GM21367 (cell line): ENCODE measurements around the gene SPECC1.
"Not testable (repeated sequence)": the region's sequence is repeated elsewhere in the genome, so short reads cannot be mapped to it uniquely, and the experiment has no call there.

Source experiments
- ATAC-seq: cut with Tn5 transposase; IDR thresholded peaks from one replicate; pipeline ENCODE4 v1.9.1; 2021; ENCODE audit not compliant: unreplicated experiment

The SPECC1 gene

DNA sequence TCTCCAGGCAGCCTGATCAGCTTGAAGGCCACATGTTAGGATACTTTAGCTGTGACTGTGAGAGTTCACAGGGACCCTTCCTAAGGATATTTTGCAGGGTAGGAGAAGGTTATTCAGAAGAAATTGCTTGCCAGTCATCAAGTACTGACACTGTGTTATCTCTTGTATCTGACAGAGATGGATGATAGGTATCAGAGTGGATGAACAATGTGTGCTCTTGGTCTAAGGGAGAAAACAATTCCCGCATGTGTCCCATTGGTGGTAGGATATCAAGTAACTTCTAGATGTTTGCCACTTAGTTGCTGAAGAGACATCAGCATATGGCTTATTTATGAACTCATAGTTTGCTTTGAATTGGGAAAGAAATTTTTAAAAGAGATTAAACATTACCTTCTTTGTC lies 219.3 kb downstream of the SPECC1 start:
- ATAC-seq = no peak

DNA sequence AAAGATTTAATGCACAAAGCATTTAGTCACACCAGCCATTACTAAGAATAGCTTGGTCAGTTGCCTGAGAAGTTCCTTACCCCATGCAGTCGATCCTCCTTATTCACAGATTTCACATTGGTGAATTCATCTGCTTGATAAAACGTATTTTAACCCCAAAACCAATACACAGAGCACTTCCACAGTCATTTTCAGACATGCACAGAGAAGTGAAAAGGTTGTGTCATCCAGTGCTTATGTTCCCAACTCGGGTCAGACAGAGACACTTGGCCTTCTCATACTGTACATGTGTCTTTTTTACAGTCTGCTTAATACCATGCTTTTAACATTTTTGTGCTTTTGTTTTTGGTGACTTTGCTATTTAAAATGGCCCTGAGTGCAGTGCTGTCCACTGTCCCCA lies 219.7 kb downstream of the SPECC1 start:
- no peak for ATAC-seq

- ATAC-seq = no peak
These were observed 221.8 kb downstream of the SPECC1 start for GRCh38 chr17:20230924-20231323.

DNA sequence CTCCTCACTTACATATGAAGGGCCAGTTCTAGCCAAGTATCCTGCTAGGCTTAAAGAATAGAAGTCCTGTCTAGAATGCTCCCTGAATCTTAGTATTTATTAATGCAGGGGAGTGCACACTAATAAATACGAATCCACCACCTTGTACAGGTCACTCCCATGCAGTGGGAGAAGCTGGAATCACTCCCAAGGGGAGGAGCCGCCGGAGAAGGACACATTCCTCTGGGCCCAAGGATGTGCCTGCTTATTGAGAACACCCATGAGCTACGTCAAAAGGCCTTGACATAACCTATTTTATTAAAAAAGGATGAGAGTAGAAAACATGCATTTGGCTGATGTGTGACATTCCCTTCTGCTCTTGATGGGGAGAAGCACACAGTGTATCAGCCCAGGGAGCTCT lies 223.5 kb downstream of the SPECC1 start:
- ATAC-seq = no peak

DNA sequence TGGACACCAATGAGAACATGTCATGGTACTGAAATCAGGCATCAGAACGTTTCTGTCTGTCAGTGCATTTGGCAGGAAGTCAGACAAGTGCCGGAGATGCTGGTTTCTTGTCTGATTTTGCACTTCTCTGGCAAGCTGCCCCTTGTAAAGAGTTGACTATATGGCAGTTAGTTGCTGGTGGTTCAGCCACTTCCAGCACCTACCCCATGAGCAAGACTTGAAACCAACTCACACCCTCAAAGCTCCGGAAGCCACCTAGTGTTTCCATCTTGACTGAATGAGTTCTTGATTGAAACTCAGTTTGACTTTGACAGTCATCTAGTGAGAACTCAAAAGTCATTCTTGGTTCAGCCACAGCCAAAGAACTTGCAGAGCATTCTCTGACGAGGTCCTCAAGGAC lies 225.1 kb downstream of the SPECC1 start:
- ATAC-seq = no peak

GRCh38 chr17:20235747-20236146 lies 226.6 kb downstream of the SPECC1 start:
- ATAC-seq = no peak

DNA sequence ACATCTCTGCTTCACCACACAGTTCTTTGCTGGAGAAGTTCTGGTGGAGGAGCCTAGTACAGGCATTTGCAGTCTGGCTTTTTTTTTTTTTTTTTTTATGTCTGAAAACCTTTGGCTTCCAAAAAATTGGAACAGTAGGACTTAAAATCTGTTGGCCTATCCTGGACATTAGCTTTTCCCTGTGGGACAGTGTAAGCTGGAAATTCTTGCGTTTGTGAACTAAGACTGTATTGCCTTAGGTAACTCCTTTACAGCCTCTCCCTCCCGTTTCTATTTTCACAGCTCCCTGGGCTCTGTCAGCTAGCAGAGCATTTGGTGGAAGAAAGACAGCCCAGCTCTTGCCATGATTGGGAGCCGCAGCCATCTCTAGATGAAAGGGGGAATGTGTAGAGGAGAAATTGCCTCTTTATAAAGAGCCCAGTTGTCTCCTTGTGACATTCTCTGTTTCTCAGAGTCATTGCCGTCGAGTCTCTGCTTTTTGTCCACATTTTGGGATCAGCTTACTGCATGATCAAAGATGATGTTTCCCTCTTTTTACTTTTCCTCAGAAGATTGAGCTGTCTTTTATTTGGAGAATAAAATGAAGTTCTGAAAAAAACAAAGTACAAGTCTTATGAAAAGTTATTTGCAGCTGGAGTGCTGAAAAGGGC lies 227.5 kb downstream of the SPECC1 start:
- ATAC-seq = no peak

DNA sequence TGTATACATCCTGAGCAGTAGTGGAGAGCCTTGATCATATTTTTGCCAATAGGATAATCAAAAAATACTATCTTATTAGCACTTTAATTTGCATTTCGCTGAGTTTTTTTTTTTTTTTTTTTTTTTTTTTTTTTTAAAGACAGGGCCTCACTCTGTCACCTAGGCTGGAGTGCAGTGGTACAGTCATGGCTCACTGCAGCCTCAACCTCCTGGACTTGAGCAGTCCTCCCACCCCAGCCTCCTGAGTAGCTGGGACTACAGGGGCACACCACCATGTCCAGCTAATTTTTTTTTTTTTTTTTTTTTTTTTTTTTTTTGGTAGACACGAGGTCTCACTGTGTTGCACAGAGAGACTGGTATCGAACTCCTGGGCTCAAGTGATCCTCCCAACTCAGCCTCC lies 230.6 kb downstream of the SPECC1 start:
- ATAC-seq = not testable (repeated sequence)

- ATAC-seq = no peak
These were observed 232.7 kb downstream of the SPECC1 start for GRCh38 chr17:20241855-20242254.

DNA sequence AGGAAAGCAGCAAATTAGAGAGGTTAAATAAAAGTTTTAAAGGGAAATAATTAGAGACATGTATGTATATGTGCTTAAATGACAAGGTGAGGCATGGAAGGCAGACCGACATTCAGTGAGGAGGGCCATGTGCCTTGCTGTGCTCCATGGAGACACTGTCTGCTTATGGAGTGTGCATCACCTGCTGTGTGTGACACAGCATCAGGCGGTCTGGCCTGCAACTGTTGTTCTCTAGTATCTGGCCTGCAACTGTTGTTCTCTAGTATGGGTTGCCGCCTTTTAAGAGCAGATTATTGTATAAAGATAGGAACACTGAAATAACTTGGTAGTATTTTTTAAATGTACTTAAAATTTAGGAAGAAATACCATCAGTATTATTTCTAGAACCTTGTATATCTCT lies 233.1 kb downstream of the SPECC1 start:
- no peak for ATAC-seq

DNA sequence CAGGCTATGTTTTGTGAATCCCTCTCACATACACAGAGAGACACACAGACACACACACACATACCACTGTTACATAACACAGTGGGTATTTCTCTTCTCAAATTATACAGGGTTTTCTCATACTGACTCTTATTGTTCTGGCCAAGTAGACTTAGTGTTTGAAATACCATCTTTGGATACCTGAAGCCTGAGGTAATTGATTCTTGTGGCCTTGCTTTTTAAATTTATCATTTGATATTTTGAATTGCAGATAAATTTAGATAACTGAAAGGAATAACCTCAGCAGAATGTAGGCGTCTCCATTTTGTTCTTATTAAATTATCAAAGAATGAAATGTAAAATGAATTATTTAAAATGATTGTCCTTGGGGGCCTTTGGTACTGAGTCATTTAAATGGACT lies 234.4 kb downstream of the SPECC1 start:
- ATAC-seq = no peak

DNA sequence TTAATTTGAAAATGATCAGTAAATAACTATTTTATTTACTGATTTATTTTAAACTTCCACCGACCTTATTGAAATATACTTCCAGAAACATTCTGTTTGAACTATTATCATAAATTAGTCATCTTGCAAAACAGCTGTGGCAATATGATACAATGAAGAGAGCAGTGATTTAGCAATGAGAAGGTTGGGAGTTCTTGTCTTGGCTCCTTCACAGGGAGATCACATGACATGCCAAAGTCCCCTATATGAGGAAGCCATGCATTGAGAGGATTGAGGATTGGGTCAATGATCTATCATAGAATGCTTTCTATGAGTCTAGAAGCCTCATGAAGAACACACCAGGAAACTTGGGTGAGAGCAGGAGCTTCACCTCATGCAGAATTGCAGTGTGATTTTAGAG lies 235.5 kb downstream of the SPECC1 start:
- ATAC-seq = no peak

- ATAC-seq = no peak
These were observed 237.5 kb downstream of the SPECC1 start for GRCh38 chr17:20246692-20247091.

DNA sequence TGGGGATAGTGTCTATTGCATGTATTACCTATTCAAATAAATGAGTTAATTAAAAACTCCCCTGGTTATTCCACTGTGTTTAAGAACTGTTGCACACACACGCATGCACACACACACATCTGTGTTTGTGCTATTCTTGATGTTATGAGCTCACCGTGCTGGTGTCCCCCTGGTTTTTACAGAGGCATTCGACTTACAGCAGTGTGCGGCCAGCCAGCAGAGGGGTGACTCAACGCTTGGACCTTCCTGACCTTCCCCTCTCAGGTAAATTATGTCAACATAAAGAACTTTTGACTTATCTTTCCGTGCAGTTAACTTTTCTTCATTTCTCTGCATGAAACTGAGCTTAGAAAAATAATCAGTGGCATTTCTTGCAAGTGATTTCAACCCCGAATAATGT lies 244.2 kb downstream of the SPECC1 start:
- no peak for ATAC-seq

DNA sequence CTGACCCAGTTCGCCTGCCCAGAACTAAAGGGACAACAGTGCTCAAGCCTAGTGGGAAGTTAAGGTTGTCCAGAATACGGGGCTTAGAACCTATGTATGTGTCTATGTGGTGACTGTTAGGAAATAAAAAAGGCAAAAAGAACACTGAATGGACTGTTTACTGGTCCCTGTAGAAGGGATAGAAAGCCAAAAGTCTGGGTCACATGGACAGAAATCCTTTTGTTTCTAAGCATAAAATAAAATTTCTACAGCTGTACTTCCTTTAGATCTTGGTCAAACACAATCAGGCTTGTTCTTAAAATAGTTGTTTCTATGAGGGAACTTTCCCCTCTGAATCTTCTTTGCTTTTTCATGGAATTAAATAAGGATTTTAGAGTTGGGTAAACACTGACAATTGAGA lies 245.4 kb downstream of the SPECC1 start:
- no peak for ATAC-seq

- ATAC-seq = no peak
These were observed 247.0 kb downstream of the SPECC1 start for GRCh38 chr17:20256144-20256543.

DNA sequence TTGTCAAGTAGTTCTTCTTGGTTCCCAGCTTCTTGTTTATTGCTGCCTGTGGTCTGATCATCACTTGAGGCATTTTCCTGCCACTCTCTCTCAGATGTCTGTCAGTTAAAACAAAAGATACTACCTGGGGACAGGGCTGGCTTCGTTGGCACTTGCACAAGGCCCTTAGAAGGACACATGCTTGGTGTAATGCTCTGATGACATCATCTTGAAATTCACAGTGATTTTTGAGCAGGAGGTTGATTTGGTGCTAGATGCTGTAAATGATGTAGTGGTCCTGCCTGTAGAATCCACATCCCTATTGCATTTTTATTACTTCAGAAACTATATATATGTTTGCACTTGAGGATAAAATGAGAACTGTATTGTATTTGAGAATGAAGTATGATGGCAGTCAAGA lies 247.8 kb downstream of the SPECC1 start:
- ATAC-seq = no peak

DNA sequence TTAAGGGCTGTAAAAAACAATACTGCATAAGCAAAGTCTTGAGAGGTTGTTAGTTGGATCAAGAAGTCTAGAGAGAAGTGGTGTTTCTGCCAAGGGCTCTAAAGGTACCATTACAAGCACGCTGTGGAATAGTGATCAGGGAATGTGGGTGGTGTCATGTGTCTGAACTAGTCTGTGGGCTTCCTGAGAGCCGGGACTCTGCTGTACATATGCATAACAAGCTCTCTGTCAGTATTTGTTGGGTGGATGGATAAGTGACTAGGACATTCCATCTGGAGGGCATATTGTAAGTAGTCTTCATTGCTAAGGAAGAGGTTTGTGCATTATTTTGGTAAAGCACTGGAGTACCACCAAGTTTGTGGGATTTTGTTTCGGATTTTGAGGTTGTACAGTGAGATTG lies 248.6 kb downstream of the SPECC1 start:
- ATAC-seq = no peak

- ATAC-seq = no peak
These were observed 250.5 kb downstream of the SPECC1 start for GRCh38 chr17:20259668-20260067.

DNA sequence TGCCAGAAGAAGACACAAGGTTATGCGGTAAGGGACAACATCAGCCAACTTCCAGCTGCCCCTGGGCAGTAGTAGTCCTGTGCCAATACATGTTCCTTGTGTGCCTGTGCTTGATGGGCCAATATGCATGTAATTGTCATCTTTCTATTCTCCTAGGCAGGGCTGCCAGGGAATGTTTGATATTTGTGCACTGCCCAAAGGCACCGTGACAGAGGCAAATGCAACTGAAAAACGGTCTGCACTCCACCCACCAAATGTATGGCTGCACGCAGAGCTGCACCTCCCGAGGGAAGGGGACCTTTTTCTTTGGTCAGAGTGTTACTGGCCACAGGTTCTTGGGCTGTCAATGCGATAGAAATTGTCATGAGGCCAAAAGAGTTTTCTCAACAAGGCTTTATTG lies 251.1 kb downstream of the SPECC1 start:
- no peak for ATAC-seq

DNA sequence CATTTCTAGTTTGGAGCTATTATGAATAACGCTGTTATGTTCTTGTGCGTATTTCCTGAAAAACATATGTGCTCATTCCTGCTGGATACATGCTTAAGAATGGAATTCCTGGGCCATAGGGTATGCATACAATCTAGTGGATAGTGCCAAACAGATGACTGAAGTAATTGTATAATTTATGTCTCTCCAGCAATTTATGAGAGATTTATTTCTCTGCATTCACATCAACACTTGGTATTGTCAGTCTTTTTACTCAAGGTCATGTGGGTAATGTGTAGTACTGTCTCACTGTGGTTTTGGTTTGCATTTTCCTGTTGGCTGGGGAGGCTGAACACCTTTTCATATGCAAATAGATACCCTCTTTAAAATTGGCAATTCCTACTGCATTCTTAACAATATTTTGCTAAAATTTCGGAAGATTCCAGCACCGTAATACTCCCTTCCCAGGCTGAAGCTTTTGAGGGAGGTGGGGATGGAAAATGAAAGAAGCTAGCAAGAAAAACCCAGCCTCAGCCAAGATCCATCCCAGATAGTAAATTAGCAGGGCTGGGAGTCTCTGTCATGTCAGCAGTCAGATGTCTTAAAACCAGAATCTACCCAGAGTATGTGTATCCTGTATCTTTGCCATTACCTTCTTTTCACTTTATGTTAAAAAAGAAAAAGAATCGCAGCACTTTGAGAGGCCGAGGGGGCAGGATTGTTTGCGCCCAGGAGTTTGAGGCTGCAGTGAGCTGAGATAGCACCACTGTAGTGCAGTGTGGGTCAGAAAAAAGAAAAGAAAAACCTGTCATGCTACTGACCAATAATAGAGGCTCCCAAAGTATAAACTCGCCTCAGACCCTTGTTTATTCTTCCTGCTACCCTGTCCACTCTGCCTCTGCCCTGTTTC lies 253.3 kb downstream of the SPECC1 start:
- ATAC-seq = no peak

GRCh38 chr17:20263115-20263433 lies 253.9 kb downstream of the SPECC1 start:
- ATAC-seq = not testable (repeated sequence)

- ATAC-seq = no peak
These were observed 254.4 kb downstream of the SPECC1 start for GRCh38 chr17:20263595-20263994.
